Prostate gland (tissue), 2 donors: ENCODE results near the gene MYBPC2. TPM values are rescaled to one million over a fixed set of nuclear protein-coding genes. Genes with fewer than 3 reads are reported as not detected.
A peak's percentile ranks its signal among the peaks of the same experiment; 100 is the strongest.
"Not testable (repeated sequence)": the region's sequence is repeated elsewhere in the genome, so short reads cannot be mapped to it uniquely, and the experiment has no call there.

Experiments used
- DNase-seq: peaks from one replicate; pipeline ENCODE4 v3.0.0-alpha.2; 2019; ENCODE audit warnings: low spot score
- H3K27ac ChIP-seq, 2 donors: fragments of 200-600 bp; sonication (generic); 2 replicates each; pipeline ENCODE4 v1.5.1; 2017 to 2019
- H3K27me3 ChIP-seq: fragments of 200-600 bp; sonication (generic); replicated peaks from 2 replicates; pipeline ENCODE4 v1.5.1; 2019; ENCODE audit not compliant: insufficient read depth
- H3K36me3 ChIP-seq, 2 donors: fragments of 200-600 bp; sonication (generic); 1 replicate in 1 of 2; 2 replicates in 1 of 2; pipeline versions ENCODE4 v1.5.1 to v1.8.1; 2017 to 2019
- H3K4me1 ChIP-seq: fragments of 200-600 bp; sonication (generic); replicated peaks from 2 replicates; pipeline ENCODE4 v1.5.1; 2019
- H3K4me3 ChIP-seq, 2 donors: fragments of 200-600 bp; sonication (generic); 2 replicates each; pipeline ENCODE4 v1.5.1; 2017 to 2019
- H3K9me3 ChIP-seq: fragments of 200-600 bp; sonication (generic); 2 replicates; pipeline ENCODE4 v1.5.1; 2017
- CTCF ChIP-seq, 4 experiments: fragments of 200-600 bp in 2 of 4; fragments of 450-650 bp in 2 of 4; sonication (generic) in 2 of 4; IDR thresholded peaks; 1 replicate in 3 of 4; 2 replicates in 1 of 4; pipeline ENCODE4 v1.5.1; 2016 to 2019; ENCODE audit warnings: antibody characterized with exemption in 4 of 4, mild to moderate bottlenecking in 2 of 4, moderate library complexity in 2 of 4
- POLR2A ChIP-seq: fragments of 450-650 bp; IDR thresholded peaks from one replicate; pipeline ENCODE4 v1.6.1; 2016; ENCODE audit warnings: antibody characterized with exemption, mild to moderate bottlenecking
- POLR2AphosphoS5 ChIP-seq: sonication (generic); formaldehyde crosslinking; IDR thresholded peaks from one replicate; pipeline ENCODE4 v1.6.1; 2017; ENCODE audit warnings: antibody characterized with exemption
- WGBS: methylation state at CpG from one replicate; pipeline ENCODE4 v1.1.5; 2018; 5-methylcytosine and 5-hydroxymethylcytosine counted together
- intact Hi-C: fragments of 100-400 bp; cut with DNase I; formaldehyde crosslinking; loops from one replicate; pipeline ENCODE4 v1.14.2; 2022
- total RNA-seq, 2 donors: library from RNA; depleted of rRNA; stranded (reverse); fragments of >200 nt; gene quantifications; one replicate each; pipeline ENCODE4 v1.1.0, GENCODE V29; 2016

The MYBPC2 gene
- total RNA-seq, 2 donors from 2014 or later, result 0.09 to 0.34 TPM

- 82% methylated on average over 11 of the region's 11 CpGs for WGBS
- no peak for TF ChIP-seq POLR2A
- no peak for TF ChIP-seq CTCF (IDR thresholded peaks at IDR 0.05)
- TF ChIP-seq POLR2AphosphoS5, result no peak
- no peak for DNase-seq
- no peaks in the 10 kb centered on the region for H3K4me1 ChIP-seq
- intact Hi-C loops, result no loop called here
- H3K4me3 ChIP-seq, result no peak overlapping the region
- no peaks in the 10 kb centered on the region for H3K9me3 ChIP-seq
- H3K27me3 ChIP-seq, result no peaks in the 10 kb centered on the region
- H3K27ac ChIP-seq, result no peak overlapping the region
- H3K36me3 ChIP-seq, result no peaks in the 10 kb centered on the region
These were observed 34.0 kb downstream of the MYBPC2 start for GRCh38 chr19:50466706-50467039.

- Histone ChIP-seq H3K27me3 (no peaks in the 10 kb centered on the region), H3K4me3 (no peak overlapping the region), H3K4me1 (no peaks in the 10 kb centered on the region), H3K27ac (no peak overlapping the region), H3K36me3 (no peaks in the 10 kb centered on the region), H3K9me3 (no peaks in the 10 kb centered on the region)
- 78% methylated on average over 18 of the region's 18 CpGs for WGBS
- intact Hi-C loops, result no loop called here
- no peak for DNase-seq
- TF ChIP-seq POLR2A (no peak), POLR2AphosphoS5 (no peak)
These were observed 34.9 kb downstream of the MYBPC2 start for GRCh38 chr19:50467566-50467965.

GRCh38 chr19:50468818-50469217 is 36.1 kb downstream of the MYBPC2 start:
- Histone ChIP-seq H3K4me1 (no peaks in the 10 kb centered on the region), H3K36me3 (no peaks in the 10 kb centered on the region), H3K27ac (no peak overlapping the region), H3K9me3 (no peaks in the 10 kb centered on the region), H3K4me3 (no peak overlapping the region), H3K27me3 (no peaks in the 10 kb centered on the region)
- intact Hi-C loops, result no loop called here
- WGBS, result 90% methylated on average over 6 of the region's 6 CpGs
- no peak for DNase-seq
- TF ChIP-seq POLR2AphosphoS5 (no peak), CTCF (IDR thresholded peaks at IDR 0.05) (no peak), POLR2A (no peak)

- WGBS, result 80% methylated on average over 3 of the region's 3 CpGs
- H3K27me3 ChIP-seq, H3K27ac ChIP-seq, H3K4me1 ChIP-seq, intact Hi-C loops, H3K4me3 ChIP-seq, H3K36me3 ChIP-seq, DNase-seq, H3K9me3 ChIP-seq: not testable (repeated sequence)
These were observed 40.6 kb downstream of the MYBPC2 start for GRCh38 chr19:50473336-50473735.

GRCh38 chr19:50475101-50475568 is 42.4 kb downstream of the MYBPC2 start:
- Histone ChIP-seq H3K27ac (no peak overlapping the region), H3K4me1 (peaks cover 4% of the 10 kb centered on the region), H3K27me3 (no peaks in the 10 kb centered on the region), H3K4me3 (no peak overlapping the region), H3K9me3 (no peaks in the 10 kb centered on the region), H3K36me3 (peaks cover 0 to 7% of the 10 kb centered on the region in 2 donors)
- TF ChIP-seq CTCF (IDR thresholded peaks at IDR 0.05) (no peak), POLR2AphosphoS5 (no peak), POLR2A (no peak)
- WGBS, result 78% methylated on average over 12 of the region's 12 CpGs
- intact Hi-C loops, result no loop called here
- DNase-seq, result no peak

- Histone ChIP-seq H3K27me3 (no peaks in the 10 kb centered on the region), H3K9me3 (no peaks in the 10 kb centered on the region), H3K27ac (peak overlapping the region; percentile 72 to 75), H3K4me3 (peak overlapping the region; percentile 89 to 91), H3K36me3 (peaks cover 0 to 12% of the 10 kb centered on the region in 2 donors), H3K4me1 (peaks cover 4% of the 10 kb centered on the region)
- intact Hi-C loops, result no loop called here
- DNase-seq, result no peak
- WGBS, result 74% methylated on average over 29 of the region's 29 CpGs
- no peak for TF ChIP-seq POLR2A
- TF ChIP-seq POLR2AphosphoS5, result no peak
- TF ChIP-seq CTCF (IDR thresholded peaks at IDR 0.05), result no peak
These were observed 43.1 kb downstream of the MYBPC2 start for GRCh38 chr19:50475736-50476223.
